8988T (cell line): Measurements from ENCODE around the gene PGLYRP4.
A peak's percentile ranks its signal among the peaks of the same experiment; 100 is the strongest.
"Not testable (repeated sequence)": the region's sequence is repeated elsewhere in the genome, so short reads cannot be mapped to it uniquely, and the experiment has no call there.

ENCODE experiments used
- DNase-seq: peaks from one replicate; pipeline ENCODE4 v3.0.0; 2011

The PGLYRP4 gene

DNA sequence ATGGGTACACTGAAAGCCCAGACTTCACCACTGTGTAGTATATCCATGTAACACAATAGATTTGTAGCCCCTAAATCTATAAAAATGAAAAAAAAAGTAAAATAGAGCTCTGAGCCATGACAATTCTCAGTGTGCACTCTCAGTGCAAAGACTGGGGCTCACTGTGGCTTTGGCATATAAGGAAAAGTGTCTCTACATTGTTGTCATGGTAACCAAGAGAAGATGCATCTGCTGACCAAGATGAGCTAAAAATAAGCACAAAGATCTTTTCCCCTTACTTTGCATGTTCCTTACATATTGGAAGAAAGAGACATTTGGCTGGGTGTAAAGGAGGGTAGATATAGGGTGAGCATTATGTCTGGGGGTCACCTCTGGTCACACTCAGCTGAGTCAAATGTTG is 12.0 kb downstream of the PGLYRP4 start:
- DNase-seq, result no peak

DNA sequence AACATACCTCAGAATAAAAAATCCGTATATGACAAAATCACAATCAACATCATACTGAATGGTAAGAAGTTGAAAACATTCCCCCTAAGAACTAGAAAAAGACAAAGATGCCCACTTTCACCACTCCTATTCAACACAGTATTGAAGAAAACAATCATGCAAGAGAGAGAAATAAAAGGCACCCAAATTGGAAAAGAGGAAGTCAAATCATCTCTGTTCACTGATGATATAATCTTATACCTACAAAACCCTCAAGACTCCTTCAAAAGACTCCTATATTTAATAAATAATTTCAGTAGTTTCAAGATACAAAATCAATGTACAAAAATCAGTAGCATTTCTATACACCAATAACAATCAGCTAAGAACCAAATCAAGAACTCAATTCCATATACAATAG is 14.7 kb downstream of the PGLYRP4 start:
- no peak for DNase-seq

DNA sequence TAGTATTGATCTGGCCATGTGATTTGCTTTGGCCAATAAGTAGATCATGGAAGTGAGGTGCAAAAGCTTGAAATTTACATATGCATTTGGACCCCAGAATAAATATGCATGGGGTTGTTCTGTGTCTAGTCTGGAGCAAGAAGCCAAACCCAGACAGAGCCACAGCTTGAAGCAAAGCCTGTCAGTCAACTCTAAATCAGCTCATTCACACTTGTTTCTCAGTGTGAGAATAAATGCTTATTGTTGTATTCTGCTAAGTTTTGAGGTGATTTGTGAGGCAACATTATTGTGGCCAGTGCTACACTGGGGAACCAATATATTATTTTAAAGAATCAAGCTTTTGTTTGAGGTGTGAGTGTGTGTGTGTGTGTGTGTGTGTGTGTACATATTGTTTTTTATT is 23.7 kb downstream of the PGLYRP4 start:
- DNase-seq, result no peak

DNA sequence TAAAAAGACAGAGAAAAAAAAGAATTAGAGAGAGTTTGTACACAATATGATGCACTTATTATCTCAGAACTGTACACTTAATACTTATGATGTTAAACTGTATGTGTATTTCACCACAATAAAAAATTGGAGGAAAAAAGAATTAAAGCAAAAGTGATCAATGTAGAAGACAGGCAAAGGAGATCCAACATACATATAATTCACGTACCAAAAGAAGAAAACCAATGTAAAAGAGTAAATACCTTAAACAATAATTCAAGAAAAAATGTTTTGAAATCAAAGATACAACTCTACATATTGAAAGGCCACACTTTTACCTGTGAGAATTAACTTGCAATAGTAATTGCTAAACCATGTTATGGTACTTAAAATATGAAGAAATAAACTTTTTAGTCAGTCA is 26.1 kb downstream of the PGLYRP4 start:
- DNase-seq, result no peak

DNA sequence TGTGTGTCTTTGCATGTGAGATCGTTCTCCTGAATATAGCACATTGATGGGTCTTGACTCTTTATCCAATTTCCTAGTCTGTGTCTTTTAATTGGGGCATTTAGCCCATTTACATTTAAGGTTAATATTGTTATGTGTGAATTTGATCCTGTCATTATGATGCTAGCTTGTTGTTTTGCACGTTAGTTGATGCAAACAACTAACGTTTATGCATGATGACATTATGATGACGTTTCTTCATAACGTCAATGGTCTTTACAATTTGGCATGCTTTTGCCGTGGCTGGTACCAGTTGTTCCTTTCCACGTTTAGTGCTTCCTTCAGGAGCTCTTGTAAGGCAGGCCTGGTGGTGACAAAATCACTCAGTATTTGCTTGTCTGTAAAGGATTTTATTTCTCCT is 30.5 kb downstream of the PGLYRP4 start:
- DNase-seq, result not testable (repeated sequence)

DNA sequence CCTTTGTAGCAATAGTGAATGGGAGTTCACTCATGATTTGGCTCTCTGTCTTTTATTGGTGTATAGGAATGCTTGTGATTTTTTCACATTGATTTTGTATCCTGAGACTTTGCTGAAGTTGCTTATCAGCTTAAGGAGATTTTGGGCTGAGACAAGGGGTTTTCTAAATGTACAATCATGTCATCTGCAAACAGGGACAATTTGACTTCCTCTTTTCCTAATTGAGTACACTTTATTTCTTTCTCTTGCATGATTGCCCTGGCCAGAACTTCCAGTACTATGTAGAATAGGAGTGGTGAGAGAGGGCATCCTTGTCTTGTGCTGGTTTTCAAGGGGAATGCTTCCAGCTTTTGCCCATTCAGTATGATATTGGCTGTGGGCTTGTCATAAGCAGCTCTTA is 32.6 kb downstream of the PGLYRP4 start:
- DNase-seq, result not testable (repeated sequence)

DNA sequence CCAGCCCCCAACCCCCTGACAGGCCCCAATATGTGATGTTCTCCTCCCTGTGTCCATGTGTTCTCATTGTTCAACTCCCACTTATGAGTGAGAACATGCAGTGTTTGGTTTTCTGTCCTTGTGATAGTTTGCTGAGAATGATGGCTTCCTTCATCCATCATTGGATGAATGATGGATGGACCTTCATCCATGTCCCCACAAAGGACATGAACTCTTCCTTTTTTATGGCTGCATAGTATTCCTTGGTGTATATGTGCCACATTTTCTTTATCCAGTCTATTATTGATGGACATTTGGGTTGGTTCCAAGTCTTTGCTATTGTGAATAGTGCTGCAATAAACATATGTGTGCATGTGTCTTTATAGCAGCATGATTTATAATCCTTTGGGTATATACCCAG is 34.3 kb downstream of the PGLYRP4 start:
- not testable (repeated sequence) for DNase-seq

DNA sequence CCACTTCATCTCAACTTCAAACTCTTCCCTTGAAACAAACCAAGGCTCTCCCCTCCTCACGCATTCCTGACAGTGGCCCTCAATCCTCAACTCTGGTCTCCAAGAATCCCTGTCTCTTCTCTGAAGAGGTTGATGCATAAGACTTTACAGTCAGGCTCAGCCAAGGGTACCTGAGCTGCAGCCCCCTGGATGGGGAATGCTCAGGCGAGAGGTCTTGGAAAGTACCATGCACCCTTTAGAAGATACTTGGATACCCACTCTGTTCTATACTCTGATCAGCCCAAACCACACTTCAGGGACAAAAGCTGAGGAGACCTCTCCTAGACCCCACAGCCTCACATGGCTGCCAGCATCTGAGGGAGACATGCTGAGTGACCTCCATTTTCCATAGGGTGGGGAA is 35.4 kb downstream of the PGLYRP4 start:
- no peak for DNase-seq

DNA sequence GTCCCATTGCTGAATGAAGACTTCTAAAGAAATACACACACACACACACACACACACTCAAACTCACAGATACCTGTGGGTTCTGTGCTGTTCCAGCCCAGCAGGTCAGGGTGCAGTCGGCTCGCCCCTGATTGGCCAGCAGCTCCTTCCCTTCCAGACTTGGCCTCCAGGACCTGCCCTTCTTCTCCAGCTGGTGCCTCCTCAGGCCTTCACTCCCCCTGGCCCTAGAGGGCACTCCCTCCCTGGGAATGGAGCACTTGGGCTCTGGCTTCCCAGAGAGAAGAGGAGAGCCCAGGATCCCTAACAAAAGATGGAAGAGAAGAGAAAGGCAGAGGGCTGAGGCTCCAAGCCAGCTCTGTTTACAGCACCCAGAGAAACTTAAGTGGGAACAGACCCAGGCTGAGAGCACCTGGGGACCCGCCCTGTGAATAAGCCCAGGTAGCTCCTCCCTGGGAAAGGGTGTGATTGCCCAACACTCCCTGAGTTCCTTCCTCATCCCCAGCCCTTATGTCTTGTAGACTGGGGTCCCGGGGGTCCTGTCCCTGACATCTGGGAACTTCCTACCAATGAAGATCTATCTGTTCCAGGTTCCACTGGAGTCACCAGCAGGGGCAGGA is 36.0 kb downstream of the PGLYRP4 start, which contains the start of gene PGLYRP3:
Gene PGLYRP3, minus strand, starts transcription at position 383 of the 617 bp plus-strand sequence. CDS start 2,287 bp downstream, outside the sequence.
- no peak for DNase-seq

DNA sequence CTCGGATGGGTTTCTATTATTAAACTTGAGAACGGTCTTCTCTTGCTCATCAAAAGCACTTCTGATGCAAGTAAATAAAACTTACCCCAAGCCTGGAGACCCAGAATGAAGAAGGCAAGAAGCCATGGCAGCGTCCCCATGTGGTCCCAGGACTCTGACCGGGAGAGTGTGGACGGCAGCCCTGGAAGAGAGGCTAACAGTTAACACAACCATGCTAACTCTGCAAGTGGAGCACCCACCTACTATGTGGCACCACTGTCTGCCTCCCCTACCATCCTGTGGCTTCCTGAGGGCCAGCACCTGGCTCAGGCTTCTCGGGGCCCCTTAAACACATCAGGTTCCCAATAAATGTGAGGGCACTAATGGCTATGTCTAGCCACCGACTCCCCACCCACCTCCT is 38.1 kb downstream of the PGLYRP4 start:
- no peak for DNase-seq

DNA sequence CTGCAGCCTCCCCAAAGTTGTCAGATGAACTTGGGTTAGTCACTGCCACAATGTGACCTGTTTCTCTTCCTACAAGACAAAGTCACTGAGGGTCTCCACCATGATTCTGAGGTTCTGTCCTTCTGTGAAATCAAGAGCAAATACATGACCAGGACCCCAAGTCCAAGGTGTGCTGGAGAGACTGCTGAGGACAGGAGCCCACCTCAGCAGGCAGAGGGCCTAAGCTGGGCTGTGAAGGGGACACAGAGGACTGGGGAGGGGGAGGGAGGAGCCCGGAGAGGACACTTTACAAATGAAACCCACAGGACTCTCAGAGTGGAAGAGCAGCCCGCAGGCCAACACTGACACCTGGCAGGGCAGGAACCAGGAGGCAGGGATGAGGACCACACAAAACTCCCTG is 39.2 kb downstream of the PGLYRP4 start:
- no peak for DNase-seq

DNA sequence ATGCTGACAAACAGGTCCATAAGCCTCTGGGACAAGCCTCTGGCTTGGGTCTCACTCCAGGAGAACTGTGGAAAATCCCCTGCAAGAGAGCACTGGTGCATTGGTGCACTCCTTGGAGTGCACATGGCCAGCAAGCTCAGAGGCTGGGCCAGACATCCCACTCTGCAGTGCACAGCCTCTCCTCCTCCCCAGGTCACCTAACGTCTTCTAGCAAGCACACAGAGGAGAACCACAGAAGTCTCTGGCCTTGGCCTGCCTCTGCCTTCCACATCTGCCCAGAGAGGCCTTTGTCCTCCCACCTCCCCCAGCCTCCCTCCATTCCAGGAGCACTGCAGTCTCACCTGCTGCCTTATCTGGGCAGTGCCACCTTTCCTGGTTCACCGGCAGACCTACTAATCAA is 40.1 kb downstream of the PGLYRP4 start:
- DNase-seq, result no peak

DNA sequence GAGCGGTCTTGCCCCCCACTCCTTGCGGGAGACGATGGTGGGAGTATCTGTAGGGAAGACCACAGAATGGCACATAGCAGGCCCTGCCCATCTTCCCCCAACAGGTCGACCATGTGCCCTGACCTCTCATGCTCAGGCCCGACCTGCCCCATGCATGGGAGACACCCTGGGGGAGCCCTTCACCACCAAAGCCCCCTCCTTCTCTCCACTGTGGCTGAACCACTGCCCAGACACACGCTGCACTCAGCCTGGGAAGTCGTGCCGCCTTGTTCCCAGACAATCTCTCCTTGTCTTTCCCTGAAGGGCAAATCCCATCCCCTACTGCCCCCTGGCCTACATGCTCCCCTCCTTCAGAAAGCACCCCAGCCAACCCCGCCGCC is 41.4 kb downstream of the PGLYRP4 start:
- no peak for DNase-seq

DNA sequence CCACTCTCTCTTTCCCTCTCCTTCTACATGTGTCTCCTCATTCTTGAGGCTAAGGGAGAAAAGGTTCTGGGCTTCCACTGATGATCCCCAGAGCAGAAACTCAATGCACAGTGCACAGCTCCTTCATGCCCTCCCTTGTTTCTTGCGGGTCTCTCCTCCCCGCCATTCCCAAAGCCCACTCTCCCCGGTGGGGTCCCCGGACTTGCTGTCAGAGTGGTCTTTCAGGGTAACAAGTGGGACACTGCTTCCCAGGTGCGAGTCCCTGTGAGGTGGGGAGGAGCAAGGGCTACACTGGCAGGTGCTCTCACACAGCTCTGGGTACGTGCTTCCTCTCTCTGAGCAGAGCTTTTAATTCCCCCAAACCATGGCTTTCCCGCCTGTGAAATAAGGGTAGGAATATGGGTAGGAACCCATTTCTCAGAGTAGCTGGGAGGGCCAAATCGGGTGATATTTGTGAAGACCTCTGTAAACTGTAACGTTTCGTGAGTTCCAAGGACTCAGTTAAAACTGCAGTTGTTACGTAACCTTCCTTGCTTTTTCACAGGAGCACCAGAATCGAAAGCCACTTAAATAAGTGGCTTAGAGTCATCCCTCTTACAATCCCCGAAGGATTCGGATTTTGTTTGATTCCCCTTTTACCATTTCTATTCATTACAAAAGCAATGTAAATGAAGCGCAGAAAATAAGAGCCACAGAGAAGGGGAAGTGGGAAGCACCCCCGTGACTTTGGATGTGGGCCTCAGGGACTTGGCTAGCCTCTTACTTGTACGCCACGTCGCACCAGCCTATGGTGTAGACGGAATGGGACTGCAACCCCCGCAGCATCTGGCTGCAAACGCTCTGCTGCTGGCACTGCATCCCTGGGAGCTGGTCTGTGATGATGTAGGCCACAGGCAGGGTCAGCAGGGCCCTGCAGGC is 42.1 kb downstream of the PGLYRP4 start:
- DNase-seq, result no peak

DNA sequence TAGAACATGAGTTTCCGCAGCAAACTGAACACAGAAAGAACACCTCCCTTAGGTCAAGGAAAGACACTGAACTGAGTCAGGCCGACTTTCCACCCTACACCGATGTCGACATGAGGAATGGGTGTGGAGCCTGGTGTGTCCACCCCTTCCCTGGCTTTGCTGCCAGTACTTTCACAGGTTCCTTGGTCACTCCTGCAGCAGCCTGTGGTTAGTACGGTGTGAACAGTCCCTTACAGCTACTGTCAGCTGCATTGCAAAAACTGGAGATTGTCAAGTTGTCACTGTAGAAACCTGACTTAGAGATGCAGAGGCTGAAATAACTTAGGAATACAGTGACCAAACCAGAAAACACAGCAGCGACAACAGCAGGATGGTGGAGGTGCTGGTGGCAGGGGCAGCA is 43.0 kb downstream of the PGLYRP4 start:
- DNase-seq, result no peak

DNA sequence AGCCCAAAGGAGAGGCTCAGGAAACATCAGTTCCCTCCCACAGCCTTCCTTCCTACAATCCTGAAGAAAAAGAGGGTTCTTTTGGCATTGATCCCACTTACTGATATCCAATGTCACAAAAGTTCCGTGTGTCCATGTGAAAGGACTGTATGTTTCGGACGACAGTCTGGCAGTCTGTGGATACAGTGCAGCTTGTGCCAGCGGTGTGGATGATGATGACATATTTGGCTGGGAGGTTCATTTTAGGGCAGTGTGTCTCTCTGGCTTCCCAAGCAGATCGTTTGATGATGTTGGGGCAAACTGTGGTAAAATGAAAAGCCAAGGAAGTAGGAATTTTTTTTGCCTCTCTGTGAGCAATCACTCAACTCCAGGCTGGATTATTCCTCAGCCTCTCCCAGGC is 46.3 kb downstream of the PGLYRP4 start:
- DNase-seq, result no peak

DNA sequence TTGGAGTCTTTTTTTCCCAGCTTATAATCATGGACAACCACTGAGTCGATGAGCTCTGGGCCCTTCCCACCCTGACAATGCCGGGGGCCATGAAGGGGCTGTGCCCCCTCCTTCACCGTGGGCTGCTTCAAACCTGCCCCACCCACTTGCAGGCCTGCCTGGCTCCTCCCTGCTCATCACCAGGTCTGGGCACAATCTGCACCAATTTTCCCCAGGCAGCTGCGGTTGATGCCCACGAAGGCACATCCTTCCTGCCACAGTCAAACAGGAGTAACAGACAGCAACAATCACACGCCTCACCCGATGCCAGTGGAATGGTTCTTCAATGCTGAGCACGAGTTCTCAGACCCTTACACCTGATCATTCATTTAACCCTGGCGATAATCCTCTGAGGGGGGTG is 54.8 kb downstream of the PGLYRP4 start:
- no peak for DNase-seq

DNA sequence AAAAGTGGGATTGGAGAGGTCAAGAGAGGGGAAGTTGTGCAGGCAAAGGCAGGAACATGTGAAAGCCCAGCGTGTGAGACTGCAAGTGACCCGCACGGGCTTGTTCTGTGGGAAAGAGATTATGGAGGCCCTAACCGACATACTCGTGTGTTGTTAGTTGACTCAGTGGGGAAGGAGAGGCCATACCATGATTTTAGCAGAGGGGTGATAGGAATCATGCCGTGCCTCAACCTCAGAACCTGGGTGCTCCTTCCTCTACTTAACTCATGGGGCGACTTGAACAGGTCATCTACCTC is 55.2 kb downstream of the PGLYRP4 start:
- DNase-seq, result no peak

DNA sequence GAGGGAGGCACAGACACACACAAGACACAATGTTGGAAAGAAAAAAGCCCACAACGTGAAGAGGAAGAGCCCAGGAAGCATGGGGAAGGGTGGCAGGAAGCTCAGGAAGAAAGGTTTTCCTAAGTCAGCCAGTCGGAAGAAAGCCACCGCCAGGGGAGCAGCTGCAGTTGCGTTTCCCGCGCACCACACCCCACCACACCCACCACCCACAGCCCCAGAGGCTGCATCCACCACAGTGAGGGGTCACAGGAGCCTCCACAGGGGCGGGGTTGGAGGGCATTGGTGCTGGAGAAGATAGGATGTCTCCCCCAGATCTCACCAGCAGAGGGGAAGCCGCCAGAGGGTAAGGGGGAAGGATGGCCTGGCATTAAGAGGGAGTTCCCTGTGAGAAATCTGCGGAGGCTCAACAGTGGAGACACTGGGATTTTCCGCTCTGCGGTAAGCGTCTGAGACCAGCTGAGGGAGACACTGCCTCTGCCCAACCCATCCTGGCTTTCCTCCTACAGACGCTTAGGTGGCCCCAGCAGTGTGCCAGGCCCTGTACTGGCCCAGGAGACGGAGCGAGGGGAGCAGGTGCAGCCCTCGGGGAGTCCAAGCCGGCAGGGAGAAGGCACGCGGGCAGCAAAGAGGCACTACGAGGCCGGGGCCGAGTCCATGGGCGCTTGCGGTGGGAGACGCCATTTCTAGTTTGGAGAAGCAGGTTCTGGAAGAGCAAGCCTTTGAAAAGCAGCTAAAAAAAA is 55.7 kb downstream of the PGLYRP4 start:
- no peak for DNase-seq

DNA sequence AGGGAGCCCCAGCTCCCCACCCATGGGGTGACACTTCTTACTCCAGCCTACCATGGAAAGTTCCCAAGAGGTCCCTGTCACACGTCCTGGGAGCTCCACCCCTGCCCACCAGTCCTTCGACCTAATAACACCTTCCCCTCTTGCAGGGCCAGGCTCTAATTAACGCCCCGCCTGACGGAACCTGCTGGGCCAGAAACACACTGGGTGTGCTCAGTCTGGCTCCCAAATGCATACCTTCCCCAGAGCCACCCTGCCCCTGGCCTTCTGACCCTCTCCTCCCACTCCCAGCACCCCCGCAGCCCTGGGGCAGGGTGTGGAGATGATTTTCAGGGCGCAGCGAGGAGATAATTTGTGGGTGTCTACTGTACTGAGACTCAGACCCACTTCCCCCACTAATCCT is 56.5 kb downstream of the PGLYRP4 start:
- DNase-seq, result no peak

DNA sequence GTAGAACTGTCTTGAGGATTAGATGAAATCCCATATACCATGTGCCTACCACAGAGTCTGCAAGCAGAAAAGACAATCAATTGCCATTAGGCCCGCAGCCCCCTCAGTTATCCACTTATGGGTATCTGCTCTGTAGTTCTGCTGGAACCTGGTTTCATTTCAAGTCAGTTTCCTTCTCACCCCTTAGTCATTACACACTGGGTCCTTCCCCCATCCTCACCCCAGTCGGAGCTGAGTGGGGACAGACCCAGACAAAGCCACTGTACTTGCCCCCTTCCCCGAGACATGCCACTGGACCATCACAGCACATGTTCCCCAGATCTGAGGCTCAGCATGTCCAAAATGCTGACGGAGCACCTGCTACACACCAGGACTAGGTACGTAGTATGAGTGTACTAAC is 57.1 kb downstream of the PGLYRP4 start:
- no peak for DNase-seq

DNA sequence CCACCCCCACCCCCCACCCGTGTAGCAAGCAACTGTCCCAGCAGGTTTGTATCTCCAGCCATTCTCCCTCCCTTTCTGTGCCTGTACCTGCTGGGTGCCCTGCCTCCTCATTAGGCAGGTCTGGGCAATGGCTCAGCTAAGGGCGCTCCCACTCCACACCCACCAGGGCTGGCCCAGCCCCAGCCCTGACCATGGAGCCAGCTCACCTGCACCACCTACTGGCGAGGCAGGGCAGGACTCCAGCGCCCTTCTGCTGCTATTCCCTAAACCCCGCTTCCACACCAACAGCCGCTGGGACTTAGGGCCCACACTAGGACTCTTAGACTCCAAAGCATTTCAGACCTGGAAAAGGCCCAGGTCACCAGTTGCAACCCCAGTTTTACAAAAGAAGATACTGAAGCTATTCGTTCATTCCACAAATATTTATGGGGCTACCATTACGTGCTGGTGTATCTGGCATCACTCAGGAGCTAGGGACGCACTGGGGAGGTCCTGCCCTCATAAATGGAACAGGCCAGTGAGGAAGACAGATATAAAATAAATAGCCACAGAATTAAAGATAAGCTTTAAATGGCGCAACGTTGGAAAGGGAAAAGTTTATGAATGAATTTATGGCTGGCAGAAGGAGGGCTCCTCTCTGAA is 59.9 kb downstream of the PGLYRP4 start:
- DNase-seq, result peak; percentile 49
